ENCODE measurements around the gene IQCN.
A peak's percentile ranks its signal among the peaks of the same experiment; 100 is the strongest.

The IQCN gene

GRCh38 chr19:18304458-18305310 is 30.4 kb upstream of the IQCN start:
- no peak for DNase-seq (ENCODE audit: low spot score)
- peaks cover 10 to 17% of the 10 kb centered on the region in 2 donors for H3K4me1 ChIP-seq (ENCODE audit: control insufficient read depth in 2 of 2, insufficient read depth in 1 of 2, low read depth in 1 of 2, low read length in 2 of 2)
- peak overlapping the region; percentile 46 for H2AK5ac ChIP-seq (ENCODE audit: low read depth, low read length)
- H3K9ac ChIP-seq (ENCODE audit: low read depth, low read length, poor library complexity), result peak overlapping the region; percentile 14
- H4K8ac ChIP-seq (ENCODE audit: low read depth, low read length), result no peak overlapping the region
- H3K4ac ChIP-seq (ENCODE audit: low read length), result no peak overlapping the region
- H3K23ac ChIP-seq (ENCODE audit: low read depth, low read length, poor library complexity), result peak overlapping the region; percentile 2
- peak overlapping the region; percentile 95 for H3K18ac ChIP-seq (ENCODE audit: low read length)
- H3K27me3 ChIP-seq (ENCODE audit: control insufficient read depth in 3 of 3, insufficient read depth in 3 of 3, low read depth in 1 of 3, low read length in 3 of 3), result no peaks in the 10 kb centered on the region
- H3K14ac ChIP-seq (ENCODE audit: low read length), result peak overlapping the region; percentile 10
- H2BK120ac ChIP-seq (ENCODE audit: low read depth, low read length), result no peak overlapping the region
- H3K36me3 ChIP-seq (replicated peaks in 1 of 2; ENCODE audit: control insufficient read depth in 2 of 2, insufficient read depth in 2 of 2, low read length in 2 of 2), result peaks cover 33 to 39% of the 10 kb centered on the region in 2 donors
- H3K4me3 ChIP-seq (ENCODE audit: low read length in 2 of 2), result peak overlapping the region in 1 of 2 donors; percentile 49
- peak overlapping the region; percentile 90 for H3K27ac ChIP-seq (replicated peaks; ENCODE audit: low read length)
- H3K79me1 ChIP-seq (ENCODE audit: low read depth, low read length), result peaks cover 6% of the 10 kb centered on the region
- peak overlapping the region; percentile 96 for H2BK5ac ChIP-seq (ENCODE audit: low read length)
- H3K4me2 ChIP-seq (ENCODE audit: insufficient read depth, low read length, poor library complexity, severe bottlenecking), result peak overlapping the region; percentile 44
- no peaks in the 10 kb centered on the region for H3K9me3 ChIP-seq (replicated peaks in 1 of 2; ENCODE audit: control insufficient read depth in 2 of 2, insufficient read depth in 1 of 2, low read depth in 1 of 2, low read length in 2 of 2)
- WGBS, 2 donors (ENCODE audit: extremely low coverage in 2 of 2, insufficient read length in 2 of 2, insufficient replicate concordance in 1 of 2), result no CpG with 5 or more reads among the region's 29 CpGs
- H4K91ac ChIP-seq (ENCODE audit: low read depth, low read length, poor library complexity), result no peak overlapping the region
- peak overlapping the region; percentile 19 for H2BK15ac ChIP-seq (ENCODE audit: low read length)
- H2AFZ ChIP-seq (ENCODE audit: low read length), result peak overlapping the region; percentile 75
- peak overlapping the region; percentile 2 for H2BK12ac ChIP-seq (ENCODE audit: low read length)

DNA sequence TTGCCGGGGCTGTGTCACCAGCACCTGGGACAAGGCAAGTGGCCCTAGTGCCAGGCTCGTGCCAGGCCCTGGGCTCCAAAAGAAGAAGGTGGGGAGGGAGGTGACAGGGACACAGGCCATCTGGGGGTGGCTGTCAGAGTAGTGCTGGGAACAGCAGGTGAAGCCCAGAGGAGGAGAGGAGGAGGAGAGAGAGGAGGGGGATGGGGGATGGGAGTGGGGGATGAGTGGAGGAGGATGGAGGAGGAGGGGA is 29.9 kb upstream of the IQCN start:
- Histone ChIP-seq H2AK5ac (ENCODE audit: low read depth, low read length) (peak overlapping the region; percentile 46), H3K14ac (ENCODE audit: low read length) (no peak overlapping the region), H2BK15ac (ENCODE audit: low read length) (no peak overlapping the region), H3K23ac (ENCODE audit: low read depth, low read length, poor library complexity) (peak overlapping the region; percentile 2), H4K91ac (ENCODE audit: low read depth, low read length, poor library complexity) (no peak overlapping the region), H3K4me1 (ENCODE audit: control insufficient read depth in 2 of 2, insufficient read depth in 1 of 2, low read depth in 1 of 2, low read length in 2 of 2) (peaks cover 10 to 17% of the 10 kb centered on the region in 2 donors), H3K4ac (ENCODE audit: low read length) (no peak overlapping the region), H4K8ac (ENCODE audit: low read depth, low read length) (no peak overlapping the region), H3K9me3 (replicated peaks in 1 of 2; ENCODE audit: control insufficient read depth in 2 of 2, insufficient read depth in 1 of 2, low read depth in 1 of 2, low read length in 2 of 2) (no peaks in the 10 kb centered on the region), H2BK12ac (ENCODE audit: low read length) (peak overlapping the region; percentile 73), H3K4me2 (ENCODE audit: insufficient read depth, low read length, poor library complexity, severe bottlenecking) (no peak overlapping the region), H3K36me3 (replicated peaks in 1 of 2; ENCODE audit: control insufficient read depth in 2 of 2, insufficient read depth in 2 of 2, low read length in 2 of 2) (peaks cover 27 to 34% of the 10 kb centered on the region in 2 donors), H3K79me1 (ENCODE audit: low read depth, low read length) (peaks cover 4% of the 10 kb centered on the region), H2AFZ (ENCODE audit: low read length) (peak overlapping the region; percentile 75), H3K27me3 (ENCODE audit: control insufficient read depth in 3 of 3, insufficient read depth in 3 of 3, low read depth in 1 of 3, low read length in 3 of 3) (no peaks in the 10 kb centered on the region), H3K18ac (ENCODE audit: low read length) (peak overlapping the region; percentile 95), H3K27ac (replicated peaks; ENCODE audit: low read length) (peak overlapping the region; percentile 90), H2BK5ac (ENCODE audit: low read length) (peak overlapping the region; percentile 96), H3K9ac (ENCODE audit: low read depth, low read length, poor library complexity) (peak overlapping the region; percentile 14), H2BK120ac (ENCODE audit: low read depth, low read length) (no peak overlapping the region), H3K4me3 (ENCODE audit: low read length in 2 of 2) (peak overlapping the region in 1 of 2 donors; percentile 49)
- no CpG with 5 or more reads among the region's 2 CpGs for WGBS, 2 donors (ENCODE audit: extremely low coverage in 2 of 2, insufficient read length in 2 of 2, insufficient replicate concordance in 1 of 2)
- DNase-seq (ENCODE audit: low spot score), result no peak

DNA sequence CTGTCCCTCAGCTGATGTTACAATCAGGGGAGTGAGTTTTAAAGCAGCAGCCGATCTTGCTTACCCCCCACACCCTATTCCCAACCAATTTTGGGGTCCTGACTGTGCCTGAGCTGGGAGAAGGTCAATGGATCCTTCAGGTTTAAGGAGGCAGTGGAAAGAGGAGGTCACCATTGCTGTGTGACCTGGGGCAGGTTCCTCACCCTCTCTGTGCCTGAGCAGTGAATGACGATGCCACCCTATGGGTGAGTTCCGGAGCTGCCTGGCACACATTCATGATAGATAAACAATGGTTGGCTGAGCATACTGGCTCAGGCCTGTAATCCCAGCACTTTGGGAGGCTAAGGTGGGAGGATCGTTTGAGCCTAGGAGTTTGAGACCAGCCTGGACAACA is 27.5 kb upstream of the IQCN start:
- H3K27ac ChIP-seq (replicated peaks; ENCODE audit: low read length), result no peak overlapping the region
- peaks cover 2% of the 10 kb centered on the region for H3K79me1 ChIP-seq (ENCODE audit: low read depth, low read length)
- no peak overlapping the region for H2AFZ ChIP-seq (ENCODE audit: low read length)
- no peak overlapping the region for H3K4me3 ChIP-seq (ENCODE audit: low read length in 2 of 2)
- WGBS, 2 donors (ENCODE audit: extremely low coverage in 2 of 2, insufficient read length in 2 of 2, insufficient replicate concordance in 1 of 2), result no CpG with 5 or more reads among the region's 4 CpGs
- no peaks in the 10 kb centered on the region for H3K27me3 ChIP-seq (ENCODE audit: control insufficient read depth in 3 of 3, insufficient read depth in 3 of 3, low read depth in 1 of 3, low read length in 3 of 3)
- no peak overlapping the region for H3K18ac ChIP-seq (ENCODE audit: low read length)
- H3K4ac ChIP-seq (ENCODE audit: low read length), result no peak overlapping the region
- H3K4me2 ChIP-seq (ENCODE audit: insufficient read depth, low read length, poor library complexity, severe bottlenecking), result no peak overlapping the region
- H3K23ac ChIP-seq (ENCODE audit: low read depth, low read length, poor library complexity), result no peak overlapping the region
- no peak overlapping the region for H4K8ac ChIP-seq (ENCODE audit: low read depth, low read length)
- H3K14ac ChIP-seq (ENCODE audit: low read length), result no peak overlapping the region
- no peaks in the 10 kb centered on the region for H3K9me3 ChIP-seq (replicated peaks in 1 of 2; ENCODE audit: control insufficient read depth in 2 of 2, insufficient read depth in 1 of 2, low read depth in 1 of 2, low read length in 2 of 2)
- no peak overlapping the region for H2BK12ac ChIP-seq (ENCODE audit: low read length)
- H3K4me1 ChIP-seq (ENCODE audit: control insufficient read depth in 2 of 2, insufficient read depth in 1 of 2, low read depth in 1 of 2, low read length in 2 of 2), result peaks cover 12 to 17% of the 10 kb centered on the region in 2 donors
- no peak overlapping the region for H2BK120ac ChIP-seq (ENCODE audit: low read depth, low read length)
- no peak overlapping the region for H2AK5ac ChIP-seq (ENCODE audit: low read depth, low read length)
- no peak overlapping the region for H3K9ac ChIP-seq (ENCODE audit: low read depth, low read length, poor library complexity)
- H2BK15ac ChIP-seq (ENCODE audit: low read length), result no peak overlapping the region
- H3K36me3 ChIP-seq (replicated peaks in 1 of 2; ENCODE audit: control insufficient read depth in 2 of 2, insufficient read depth in 2 of 2, low read length in 2 of 2), result peaks cover 7 to 10% of the 10 kb centered on the region in 2 donors
- no peak for DNase-seq (ENCODE audit: low spot score)
- H4K91ac ChIP-seq (ENCODE audit: low read depth, low read length, poor library complexity), result no peak overlapping the region
- no peak overlapping the region for H2BK5ac ChIP-seq (ENCODE audit: low read length)

- Histone ChIP-seq H3K4ac (ENCODE audit: low read length) (no peak overlapping the region), H3K4me1 (ENCODE audit: control insufficient read depth in 2 of 2, insufficient read depth in 1 of 2, low read depth in 1 of 2, low read length in 2 of 2) (peaks cover 12 to 17% of the 10 kb centered on the region in 2 donors), H3K18ac (ENCODE audit: low read length) (peak overlapping the region; percentile 45), H3K23ac (ENCODE audit: low read depth, low read length, poor library complexity) (no peak overlapping the region), H3K36me3 (replicated peaks in 1 of 2; ENCODE audit: control insufficient read depth in 2 of 2, insufficient read depth in 2 of 2, low read length in 2 of 2) (peaks cover 2 to 4% of the 10 kb centered on the region in 2 donors), H3K4me3 (ENCODE audit: low read length in 2 of 2) (no peak overlapping the region), H3K4me2 (ENCODE audit: insufficient read depth, low read length, poor library complexity, severe bottlenecking) (no peak overlapping the region), H2AK5ac (ENCODE audit: low read depth, low read length) (peak overlapping the region; percentile 60), H2BK120ac (ENCODE audit: low read depth, low read length) (no peak overlapping the region), H3K27me3 (ENCODE audit: control insufficient read depth in 3 of 3, insufficient read depth in 3 of 3, low read depth in 1 of 3, low read length in 3 of 3) (no peaks in the 10 kb centered on the region), H2BK12ac (ENCODE audit: low read length) (no peak overlapping the region), H4K91ac (ENCODE audit: low read depth, low read length, poor library complexity) (no peak overlapping the region), H3K14ac (ENCODE audit: low read length) (no peak overlapping the region), H3K27ac (replicated peaks; ENCODE audit: low read length) (no peak overlapping the region), H2AFZ (ENCODE audit: low read length) (peak overlapping the region; percentile 47), H3K9me3 (replicated peaks in 1 of 2; ENCODE audit: control insufficient read depth in 2 of 2, insufficient read depth in 1 of 2, low read depth in 1 of 2, low read length in 2 of 2) (no peaks in the 10 kb centered on the region), H3K9ac (ENCODE audit: low read depth, low read length, poor library complexity) (no peak overlapping the region), H3K79me1 (ENCODE audit: low read depth, low read length) (peaks cover 2% of the 10 kb centered on the region), H4K8ac (ENCODE audit: low read depth, low read length) (no peak overlapping the region), H2BK5ac (ENCODE audit: low read length) (no peak overlapping the region), H2BK15ac (ENCODE audit: low read length) (peak overlapping the region; percentile 55)
- DNase-seq (ENCODE audit: low spot score), result no peak
- WGBS, 2 donors (ENCODE audit: extremely low coverage in 2 of 2, insufficient read length in 2 of 2, insufficient replicate concordance in 1 of 2), result no CpG with 5 or more reads among the region's 18 CpGs
Observed at GRCh38 chr19:18300930-18301717, 26.9 kb upstream of the IQCN start.

All from neuronal stem cell (in vitro differentiated cells).